Putamen (tissue), 1 donor: ENCODE measurements around the gene CAMSAP2.
"Not testable (repeated sequence)": the region's sequence is repeated elsewhere in the genome, so short reads cannot be mapped to it uniquely, and the experiment has no call there.

Experiments
- DNase-seq: peaks from one replicate; pipeline ENCODE4 v3.0.0-alpha.2; 2016; ENCODE audit warnings: low spot score

The CAMSAP2 gene

GRCh38 chr1:200784576-200784975 lies 45.9 kb downstream of the CAMSAP2 start:
- no peak for DNase-seq

DNA sequence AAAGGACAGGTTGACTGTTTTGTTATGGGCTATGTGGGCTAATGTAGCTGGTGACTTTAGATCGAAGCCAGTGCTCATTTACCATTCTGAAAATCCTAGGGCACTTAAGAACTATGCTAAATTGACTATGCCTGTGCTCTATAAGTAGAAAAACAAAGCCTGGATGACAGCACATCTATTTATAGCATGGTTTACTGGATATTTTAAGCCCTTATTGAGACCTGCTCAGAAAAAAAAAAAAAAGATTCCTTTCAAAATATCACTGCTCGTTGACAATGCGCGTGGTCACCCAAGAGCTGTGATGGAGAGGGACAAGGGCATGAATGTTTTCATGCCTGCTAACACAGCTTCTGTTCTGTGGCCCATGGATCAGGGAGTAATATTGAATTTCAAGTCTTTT lies 48.1 kb downstream of the CAMSAP2 start:
- no peak for DNase-seq

DNA sequence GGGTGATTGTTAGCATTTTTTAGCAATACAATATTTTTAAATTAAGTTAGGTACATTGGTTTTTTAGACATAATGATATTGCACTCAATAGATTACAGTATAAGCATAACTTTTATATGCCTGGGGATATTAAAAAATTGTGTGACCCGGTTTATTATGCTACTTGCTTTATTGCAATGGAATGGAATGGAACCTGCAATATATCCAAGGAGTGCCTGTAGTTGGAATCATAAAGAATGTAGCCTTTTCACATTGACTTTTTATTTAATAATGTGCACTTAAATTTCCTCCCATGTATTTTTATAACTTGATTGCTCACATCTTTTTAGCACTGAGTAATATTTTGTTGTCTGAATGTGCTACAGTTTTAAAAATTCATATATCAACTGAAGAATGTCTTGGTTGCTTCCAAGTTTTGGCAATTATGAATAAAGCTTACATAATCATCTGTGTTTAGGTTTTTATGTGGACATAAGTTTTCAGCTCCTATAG lies 49.2 kb downstream of the CAMSAP2 start:
- no peak for DNase-seq

GRCh38 chr1:200791012-200791411 lies 52.3 kb downstream of the CAMSAP2 start:
- not testable (repeated sequence) for DNase-seq

GRCh38 chr1:200793677-200794076 lies 55.0 kb downstream of the CAMSAP2 start:
- DNase-seq: no peak

GRCh38 chr1:200794506-200795065 lies 55.9 kb downstream of the CAMSAP2 start:
- DNase-seq: no peak

GRCh38 chr1:200795156-200795555 lies 56.5 kb downstream of the CAMSAP2 start:
- DNase-seq: no peak

- no peak for DNase-seq
Observed at GRCh38 chr1:200802042-200802441, 63.3 kb downstream of the CAMSAP2 start.

- peak; percentile 78 for DNase-seq
Observed at GRCh38 chr1:200802865-200803512, 64.3 kb downstream of the CAMSAP2 start.

DNA sequence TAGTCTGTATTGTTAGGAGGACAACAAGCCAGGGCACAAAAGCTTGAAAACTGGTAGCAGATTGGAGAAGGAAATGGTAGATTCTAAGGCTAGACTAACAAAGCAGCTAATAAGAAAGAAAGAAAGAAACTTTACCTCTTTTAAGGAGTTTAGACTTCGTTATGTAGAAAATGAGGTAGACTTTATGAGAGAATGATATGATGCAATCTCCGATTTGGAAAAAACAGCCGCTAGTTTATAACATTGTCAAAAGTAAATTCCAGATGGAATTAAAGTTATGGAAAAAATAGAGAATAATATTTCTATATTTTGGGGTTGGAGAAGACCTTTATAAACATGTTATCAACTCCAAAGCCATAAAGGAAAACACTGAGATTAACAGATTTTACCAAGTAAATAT lies 67.0 kb downstream of the CAMSAP2 start:
- no peak for DNase-seq

DNA sequence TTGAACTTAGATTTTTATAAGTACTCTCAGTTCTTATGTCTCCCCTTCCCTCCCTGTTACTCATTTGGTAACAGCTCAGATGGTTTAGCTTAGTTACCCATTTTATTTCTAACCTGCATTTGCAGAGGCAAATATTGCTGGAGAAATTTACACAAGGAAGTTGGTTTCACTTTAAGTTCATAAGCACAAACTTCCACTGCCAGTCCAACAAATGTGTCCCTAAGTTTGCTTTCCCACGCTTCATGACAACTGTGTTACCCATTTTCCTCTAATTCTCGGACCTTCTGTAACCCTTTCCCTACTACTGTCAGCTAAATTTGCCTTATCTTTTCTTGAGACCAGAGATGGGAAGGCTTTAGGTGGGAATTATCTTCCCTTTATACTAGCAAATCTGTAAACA lies 70.2 kb downstream of the CAMSAP2 start:
- DNase-seq: no peak

DNA sequence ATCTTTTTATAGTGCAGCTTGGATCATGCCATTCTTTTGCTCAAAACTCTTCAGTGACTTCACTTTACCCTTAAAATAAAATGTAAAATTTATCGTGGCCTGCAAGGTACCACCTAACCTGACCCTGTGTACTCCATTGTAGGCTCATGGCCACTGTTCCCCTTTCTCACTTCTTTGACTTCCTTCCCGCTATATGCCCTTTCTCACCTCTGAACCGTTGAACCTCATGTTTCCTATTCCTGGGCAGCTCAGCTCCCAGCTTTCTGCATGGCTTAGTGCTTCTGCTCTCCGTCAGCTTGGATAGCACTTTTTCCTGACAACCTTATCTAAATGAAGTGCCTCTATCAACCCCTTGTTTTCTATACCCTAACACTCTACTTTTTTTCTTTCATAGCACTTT lies 73.0 kb downstream of the CAMSAP2 start:
- no peak for DNase-seq

DNA sequence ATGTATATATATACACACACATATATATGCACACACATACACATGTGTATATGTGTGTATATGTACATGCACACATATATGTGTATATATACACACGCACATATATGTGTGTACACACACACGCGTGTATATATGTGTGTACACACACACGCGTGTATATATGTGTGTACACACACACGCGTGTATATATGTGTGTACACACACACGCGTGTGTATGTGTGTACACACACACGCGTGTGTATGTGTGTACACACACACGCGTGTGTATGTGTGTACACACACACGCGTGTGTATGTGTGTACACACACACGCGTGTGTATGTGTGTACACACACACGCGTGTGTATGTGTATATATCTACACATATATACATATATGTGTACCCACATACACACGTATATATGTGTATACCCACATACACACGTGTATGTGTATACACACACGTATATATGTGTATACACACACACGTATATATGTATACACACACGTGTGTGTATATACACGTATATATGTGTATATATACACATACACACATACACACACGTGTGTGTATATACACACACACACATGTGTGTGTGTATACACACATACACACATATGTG lies 78.0 kb downstream of the CAMSAP2 start:
- not testable (repeated sequence) for DNase-seq

- no peak for DNase-seq
Observed at GRCh38 chr1:200818248-200818647, 79.6 kb downstream of the CAMSAP2 start.

- no peak for DNase-seq
Observed at GRCh38 chr1:200819726-200820125, 81.0 kb downstream of the CAMSAP2 start.

GRCh38 chr1:200831091-200831490 lies 92.4 kb downstream of the CAMSAP2 start:
- DNase-seq: no peak

- DNase-seq: no peak
Observed at GRCh38 chr1:200834383-200834782, 95.7 kb downstream of the CAMSAP2 start.

- no peak for DNase-seq
Observed at GRCh38 chr1:200836213-200836612, 97.5 kb downstream of the CAMSAP2 start.

DNA sequence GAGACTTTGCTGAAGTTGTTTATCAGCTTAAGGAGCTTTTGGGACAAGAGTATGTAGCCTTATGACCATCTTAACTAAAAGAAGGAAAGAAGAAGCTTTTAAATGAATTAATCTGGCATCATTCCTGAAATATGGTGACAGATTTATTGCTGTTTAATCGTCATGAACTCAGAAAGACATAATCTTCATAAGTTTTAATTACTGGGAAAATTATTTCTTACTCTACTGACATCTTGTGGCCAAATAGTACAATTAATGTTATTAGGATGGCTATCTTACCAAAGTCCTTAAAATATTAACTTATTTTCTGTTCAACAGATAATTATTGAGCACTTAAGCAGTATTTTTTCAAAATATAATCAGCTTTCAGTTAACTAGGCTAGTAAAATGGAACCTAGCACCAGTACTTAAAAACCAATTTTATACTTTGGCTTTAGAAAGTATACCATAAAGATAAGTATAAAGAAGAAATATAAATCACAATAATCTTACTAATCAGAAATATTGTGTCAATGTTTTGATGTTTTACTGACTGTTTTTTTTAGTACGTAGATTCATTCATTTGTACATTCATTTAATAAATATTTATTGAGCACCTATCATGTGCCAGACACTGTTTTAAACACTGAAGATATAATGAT lies 99.4 kb downstream of the CAMSAP2 start:
- DNase-seq: no peak

GRCh38 chr1:200838676-200839445 lies 100.2 kb downstream of the CAMSAP2 start:
- DNase-seq: no peak

DNA sequence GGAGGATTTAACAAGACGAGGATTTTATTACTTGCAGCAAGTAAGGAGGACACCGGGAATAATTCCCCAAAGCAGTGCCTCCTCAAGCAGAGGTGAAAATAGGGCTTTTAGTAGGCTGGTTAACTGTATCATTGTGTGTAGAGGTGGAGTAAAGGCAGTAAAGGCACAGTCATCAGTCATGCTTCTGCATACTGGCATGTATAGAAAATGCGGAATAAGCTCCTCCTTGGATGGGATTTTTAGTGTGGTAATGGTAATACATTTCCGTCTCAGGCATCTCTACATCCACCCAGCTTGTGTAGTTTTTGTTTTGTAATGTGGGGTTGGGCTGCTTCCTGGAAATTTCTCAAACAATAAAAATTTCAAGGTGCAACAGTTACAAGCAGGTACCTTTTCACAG lies 106.7 kb downstream of the CAMSAP2 start:
- DNase-seq: no peak

DNA sequence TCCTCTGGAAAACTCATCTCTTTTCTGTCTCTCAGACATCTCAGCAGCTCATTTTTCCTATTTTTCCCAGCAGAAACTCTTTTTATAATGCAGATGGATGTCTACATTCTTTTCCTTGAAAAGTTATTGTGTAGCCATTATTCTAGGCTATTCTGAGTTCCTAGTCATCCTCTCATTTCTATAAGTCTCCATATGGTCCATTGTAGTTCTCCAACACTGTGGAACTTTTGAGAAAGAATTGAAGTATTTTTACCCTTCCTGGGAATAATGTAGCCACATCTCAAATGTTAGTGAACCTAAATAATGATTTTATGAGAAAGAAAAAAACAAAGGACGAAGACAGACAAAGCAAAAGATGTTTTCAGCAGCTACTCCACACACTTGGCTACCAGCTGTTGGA lies 107.7 kb downstream of the CAMSAP2 start:
- DNase-seq: no peak
